Body of pancreas (tissue), 4 donors: Measurements from ENCODE around the gene TOPAZ1.

Source experiments
- POLR2A ChIP-seq, 3 donors: fragments of 450-650 bp; IDR thresholded peaks; one replicate each; pipeline ENCODE4 v1.6.1; 2016; ENCODE audit warnings: antibody characterized with exemption in 3 of 3, mild to moderate bottlenecking in 2 of 3
- TF ChIP-seq, protein P1 (sequence below), 7 experiments: fragments of 450-650 bp in 4 of 7; fragments of 200-600 bp in 3 of 7; sonication (generic) in 3 of 7; IDR thresholded peaks; one replicate each; pipeline ENCODE4 v1.5.1; 2016 to 2019; ENCODE audit warnings: antibody characterized with exemption in 7 of 7

DNA sequence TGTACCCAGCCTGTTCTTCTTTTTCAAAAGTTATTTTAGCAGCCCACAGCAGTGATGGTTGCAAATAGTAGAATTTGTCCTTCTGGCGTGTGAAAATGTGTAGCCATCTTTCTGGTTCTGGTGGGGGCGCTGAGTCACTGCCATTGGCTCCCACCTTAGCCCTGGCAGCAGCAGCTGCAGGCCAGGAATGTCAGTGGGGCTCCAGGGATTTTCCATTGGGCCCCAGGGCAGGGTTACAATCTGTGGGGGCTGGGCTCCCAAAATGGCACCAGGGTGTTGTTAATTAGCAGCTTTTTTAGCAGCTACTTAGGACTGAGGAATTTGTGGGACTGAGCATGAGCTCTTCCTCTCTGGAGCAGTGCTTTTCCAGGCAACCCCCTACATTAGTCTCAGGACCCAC is 38.9 kb downstream of the TOPAZ1 start:
- TF ChIP-seq, protein P1, sequence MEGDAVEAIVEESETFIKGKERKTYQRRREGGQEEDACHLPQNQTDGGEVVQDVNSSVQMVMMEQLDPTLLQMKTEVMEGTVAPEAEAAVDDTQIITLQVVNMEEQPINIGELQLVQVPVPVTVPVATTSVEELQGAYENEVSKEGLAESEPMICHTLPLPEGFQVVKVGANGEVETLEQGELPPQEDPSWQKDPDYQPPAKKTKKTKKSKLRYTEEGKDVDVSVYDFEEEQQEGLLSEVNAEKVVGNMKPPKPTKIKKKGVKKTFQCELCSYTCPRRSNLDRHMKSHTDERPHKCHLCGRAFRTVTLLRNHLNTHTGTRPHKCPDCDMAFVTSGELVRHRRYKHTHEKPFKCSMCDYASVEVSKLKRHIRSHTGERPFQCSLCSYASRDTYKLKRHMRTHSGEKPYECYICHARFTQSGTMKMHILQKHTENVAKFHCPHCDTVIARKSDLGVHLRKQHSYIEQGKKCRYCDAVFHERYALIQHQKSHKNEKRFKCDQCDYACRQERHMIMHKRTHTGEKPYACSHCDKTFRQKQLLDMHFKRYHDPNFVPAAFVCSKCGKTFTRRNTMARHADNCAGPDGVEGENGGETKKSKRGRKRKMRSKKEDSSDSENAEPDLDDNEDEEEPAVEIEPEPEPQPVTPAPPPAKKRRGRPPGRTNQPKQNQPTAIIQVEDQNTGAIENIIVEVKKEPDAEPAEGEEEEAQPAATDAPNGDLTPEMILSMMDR (IDR thresholded peaks at IDR 0.05), result no peak
- TF ChIP-seq POLR2A (IDR thresholded peaks at IDR 0.05), result no peak
